ENCODE data around the gene NENF. TPM values are rescaled to one million over a fixed set of nuclear protein-coding genes. Genes with fewer than 3 reads are reported as not detected.
A peak's percentile ranks its signal among the peaks of the same experiment; 100 is the strongest.
"Not testable (repeated sequence)": the region's sequence is repeated elsewhere in the genome, so short reads cannot be mapped to it uniquely, and the experiment has no call there.

Gene NENF
- total RNA-seq: 10 to 100 TPM; 26.4 to 29.3 (median 28.9) TPM

DNA sequence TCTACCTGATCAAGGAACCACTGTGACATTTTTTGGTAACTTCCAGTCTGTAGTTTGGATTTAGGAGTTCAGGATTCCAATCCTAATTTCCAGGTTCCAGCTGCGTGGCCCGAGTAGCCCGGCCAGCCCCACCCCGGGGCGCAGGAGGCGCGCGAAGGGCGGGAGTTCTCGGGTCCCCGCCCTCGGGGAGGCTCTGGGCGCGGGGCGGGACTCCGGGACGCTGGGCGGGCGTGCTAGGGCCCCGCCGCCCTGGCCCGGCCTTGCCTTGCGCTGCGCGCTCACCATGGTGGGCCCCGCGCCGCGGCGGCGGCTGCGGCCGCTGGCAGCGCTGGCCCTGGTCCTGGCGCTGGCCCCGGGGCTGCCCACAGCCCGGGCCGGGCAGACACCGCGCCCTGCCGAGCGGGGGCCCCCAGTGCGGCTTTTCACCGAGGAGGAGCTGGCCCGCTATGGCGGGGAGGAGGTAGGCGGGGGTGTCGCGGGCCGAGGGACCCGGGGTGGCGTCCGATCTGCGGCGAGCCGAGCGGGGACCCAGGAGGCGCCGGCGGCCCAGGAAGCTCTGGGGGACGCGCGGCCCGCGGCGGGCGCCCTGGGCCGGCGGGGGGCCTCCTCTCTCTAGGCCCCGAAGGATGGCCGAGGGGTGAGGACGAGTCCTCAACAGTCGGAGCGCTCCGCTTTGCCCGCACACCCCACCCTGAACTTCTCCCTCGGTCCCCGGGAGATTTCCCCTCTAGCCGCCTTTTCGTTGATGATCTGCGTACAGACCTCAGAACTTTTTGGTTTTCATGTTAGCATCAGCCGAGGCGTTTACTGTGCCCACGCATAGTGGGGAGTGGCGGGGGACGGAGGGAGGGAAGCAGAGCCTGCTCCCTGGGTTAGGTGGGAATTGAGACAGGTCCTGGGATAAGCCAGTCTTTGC lies at the start of gene NENF:
TSS of gene NENF (plus strand) at position 260 of the 916 bp plus-strand sequence. CDS start at position 284, 24 bp downstream.
- DNase-seq (peak; percentile 65), ATAC-seq (peak; percentile 100)
- Mint-ChIP-seq H3K9me3 (no peaks in the 10 kb centered on the region), H3K27me3 (ENCODE audit: low read depth) (no peaks in the 10 kb centered on the region), H3K4me3 (peak within 1 kb of the TSS; percentile 76), H3K4me1 (ENCODE audit: low read depth) (peaks cover 22% of the 10 kb centered on the region), H3K36me3 (ENCODE audit: insufficient read depth) (no peaks in the 10 kb centered on the region)

GRCh38 chr1:212386029-212386428 lies 46.7 kb upstream of the NENF start:
- no peak for ATAC-seq
- peaks cover 2% of the 10 kb centered on the region for H3K4me1 Mint-ChIP-seq (ENCODE audit: low read depth)
- H3K27me3 Mint-ChIP-seq (ENCODE audit: low read depth): no peaks in the 10 kb centered on the region
- peaks cover 50% of the 10 kb centered on the region for H3K36me3 Mint-ChIP-seq (ENCODE audit: insufficient read depth)
- H3K4me3 Mint-ChIP-seq: no peak overlapping the region
- no peak for DNase-seq
- H3K9me3 Mint-ChIP-seq: peaks cover 5% of the 10 kb centered on the region

- no peak for ATAC-seq
- no peaks in the 10 kb centered on the region for H3K27me3 Mint-ChIP-seq (ENCODE audit: low read depth)
- H3K36me3 Mint-ChIP-seq (ENCODE audit: insufficient read depth): peaks cover 58% of the 10 kb centered on the region
Observed at GRCh38 chr1:212388985-212389716, 43.6 kb upstream of the NENF start.

GRCh38 chr1:212395678-212396437 lies 36.9 kb upstream of the NENF start:
- not testable (repeated sequence) for ATAC-seq; DNase-seq; H3K4me3 Mint-ChIP-seq; H3K4me1 Mint-ChIP-seq (ENCODE audit: low read depth); H3K27me3 Mint-ChIP-seq (ENCODE audit: low read depth)
- peaks cover 10% of the 10 kb centered on the region for H3K9me3 Mint-ChIP-seq
- peaks cover 40% of the 10 kb centered on the region for H3K36me3 Mint-ChIP-seq (ENCODE audit: insufficient read depth)

More at GRCh38 chr1:212388985-212389716, 43.6 kb upstream of the NENF start:
- peaks cover 8% of the 10 kb centered on the region for H3K4me1 Mint-ChIP-seq (ENCODE audit: low read depth)
- H3K9me3 Mint-ChIP-seq: peaks cover 10% of the 10 kb centered on the region
- no peak for DNase-seq
- H3K4me3 Mint-ChIP-seq: no peak overlapping the region

DNA sequence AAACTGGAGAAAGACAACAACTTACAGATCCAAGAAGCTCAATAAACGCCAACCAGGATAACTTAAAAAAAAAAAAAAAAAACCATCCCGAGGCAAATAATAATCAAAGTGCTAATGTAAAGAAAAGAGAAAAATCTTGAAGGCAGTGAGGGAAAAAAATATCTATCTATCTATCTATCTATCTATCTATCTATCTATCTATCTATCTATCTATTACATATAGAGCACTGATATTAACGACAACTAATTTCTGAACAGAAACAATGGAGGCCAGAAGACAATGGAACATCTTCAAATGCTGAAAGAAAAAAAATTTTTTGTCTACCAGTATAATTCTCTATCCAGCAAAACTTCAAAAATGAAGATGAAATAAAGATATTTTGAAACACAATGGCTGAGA lies 36.1 kb upstream of the NENF start:
- peaks cover 34% of the 10 kb centered on the region for H3K36me3 Mint-ChIP-seq (ENCODE audit: insufficient read depth)
- peaks cover 9% of the 10 kb centered on the region for H3K4me1 Mint-ChIP-seq (ENCODE audit: low read depth)
- ATAC-seq: no peak
- H3K9me3 Mint-ChIP-seq: peaks cover 8% of the 10 kb centered on the region
- DNase-seq: no peak
- no peaks in the 10 kb centered on the region for H3K27me3 Mint-ChIP-seq (ENCODE audit: low read depth)
- no peak overlapping the region for H3K4me3 Mint-ChIP-seq

- peaks cover 32% of the 10 kb centered on the region for H3K36me3 Mint-ChIP-seq (ENCODE audit: insufficient read depth)
Observed at GRCh38 chr1:212397171-212397570, 35.5 kb upstream of the NENF start.

GRCh38 chr1:212401042-212401441 lies 31.7 kb upstream of the NENF start:
- Mint-ChIP-seq H3K4me1 (ENCODE audit: low read depth) (peaks cover 7% of the 10 kb centered on the region), H3K9me3 (peaks cover 6% of the 10 kb centered on the region), H3K27me3 (ENCODE audit: low read depth) (no peaks in the 10 kb centered on the region), H3K4me3 (no peak overlapping the region), H3K36me3 (ENCODE audit: insufficient read depth) (peaks cover 39% of the 10 kb centered on the region)
- DNase-seq: no peak
- no peak for ATAC-seq

More at GRCh38 chr1:212397171-212397570, 35.5 kb upstream of the NENF start:
- no peak overlapping the region for H3K4me3 Mint-ChIP-seq
- no peak for DNase-seq
- ATAC-seq: no peak
- H3K9me3 Mint-ChIP-seq: peaks cover 6% of the 10 kb centered on the region
- H3K27me3 Mint-ChIP-seq (ENCODE audit: low read depth): no peaks in the 10 kb centered on the region
- H3K4me1 Mint-ChIP-seq (ENCODE audit: low read depth): peaks cover 10% of the 10 kb centered on the region

DNA sequence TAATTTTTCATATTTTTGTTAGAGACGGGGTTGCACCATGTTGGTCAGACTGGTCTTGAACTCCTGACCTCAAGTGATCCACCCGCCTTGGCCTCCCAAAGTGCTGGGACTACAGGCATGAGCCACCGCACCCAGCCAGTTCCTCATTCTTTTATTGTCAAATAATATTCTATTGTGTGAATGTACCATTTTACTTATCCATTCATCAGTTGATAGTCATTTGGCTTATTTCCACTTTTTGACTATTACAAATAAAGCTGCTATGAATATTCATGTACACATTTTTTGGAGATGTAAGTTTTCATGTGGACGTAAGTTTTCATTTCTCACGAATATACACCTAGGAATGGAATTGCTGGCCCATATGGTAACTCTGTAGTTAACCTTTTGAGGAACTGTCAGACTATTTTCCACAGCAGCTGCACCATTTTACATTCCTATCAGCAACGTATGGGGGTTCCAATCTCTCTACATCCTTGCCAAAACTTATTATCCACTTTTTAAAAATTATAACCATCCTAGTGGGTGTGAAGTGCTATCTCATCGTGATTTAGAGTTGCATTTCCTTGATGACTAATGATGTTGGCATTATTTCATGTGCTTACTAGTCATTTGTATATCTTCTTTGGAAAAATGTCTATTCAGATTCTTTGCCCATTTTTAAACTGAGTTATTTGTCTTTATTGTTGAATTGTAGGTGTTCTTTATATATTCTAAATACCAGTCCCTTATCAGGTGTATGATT lies 30.7 kb upstream of the NENF start:
- ATAC-seq (no peak), DNase-seq (no peak)
- no peak overlapping the region for H3K4me3 Mint-ChIP-seq
- H3K4me1 Mint-ChIP-seq (ENCODE audit: low read depth): peaks cover 7% of the 10 kb centered on the region
- H3K9me3 Mint-ChIP-seq: peaks cover 1% of the 10 kb centered on the region
- peaks cover 37% of the 10 kb centered on the region for H3K36me3 Mint-ChIP-seq (ENCODE audit: insufficient read depth)
- no peaks in the 10 kb centered on the region for H3K27me3 Mint-ChIP-seq (ENCODE audit: low read depth)

GRCh38 chr1:212402666-212403321 lies 29.9 kb upstream of the NENF start:
- H3K9me3 Mint-ChIP-seq: no peaks in the 10 kb centered on the region

GRCh38 chr1:212410231-212410820 lies 22.4 kb upstream of the NENF start:
- H3K36me3 Mint-ChIP-seq (ENCODE audit: insufficient read depth): peaks cover 29% of the 10 kb centered on the region

More at GRCh38 chr1:212402666-212403321, 29.9 kb upstream of the NENF start:
- no peaks in the 10 kb centered on the region for H3K27me3 Mint-ChIP-seq (ENCODE audit: low read depth)
- H3K36me3 Mint-ChIP-seq (ENCODE audit: insufficient read depth): peaks cover 36% of the 10 kb centered on the region
- H3K4me1 Mint-ChIP-seq (ENCODE audit: low read depth): peaks cover 7% of the 10 kb centered on the region
- H3K4me3 Mint-ChIP-seq: no peak overlapping the region
- no peak for ATAC-seq
- no peak for DNase-seq

GRCh38 chr1:212412374-212412773 lies 20.3 kb upstream of the NENF start:
- H3K4me1 Mint-ChIP-seq (ENCODE audit: low read depth): peaks cover 23% of the 10 kb centered on the region
- no peaks in the 10 kb centered on the region for H3K27me3 Mint-ChIP-seq (ENCODE audit: low read depth)
- peaks cover 23% of the 10 kb centered on the region for H3K36me3 Mint-ChIP-seq (ENCODE audit: insufficient read depth)
- DNase-seq (no peak), ATAC-seq (no peak)
- H3K4me3 Mint-ChIP-seq: peak overlapping the region; percentile 99
- no peaks in the 10 kb centered on the region for H3K9me3 Mint-ChIP-seq

More at GRCh38 chr1:212410231-212410820, 22.4 kb upstream of the NENF start:
- DNase-seq (no peak), ATAC-seq (no peak)
- Mint-ChIP-seq H3K27me3 (ENCODE audit: low read depth) (no peaks in the 10 kb centered on the region), H3K9me3 (no peaks in the 10 kb centered on the region), H3K4me1 (ENCODE audit: low read depth) (peaks cover 22% of the 10 kb centered on the region), H3K4me3 (no peak overlapping the region)

DNA sequence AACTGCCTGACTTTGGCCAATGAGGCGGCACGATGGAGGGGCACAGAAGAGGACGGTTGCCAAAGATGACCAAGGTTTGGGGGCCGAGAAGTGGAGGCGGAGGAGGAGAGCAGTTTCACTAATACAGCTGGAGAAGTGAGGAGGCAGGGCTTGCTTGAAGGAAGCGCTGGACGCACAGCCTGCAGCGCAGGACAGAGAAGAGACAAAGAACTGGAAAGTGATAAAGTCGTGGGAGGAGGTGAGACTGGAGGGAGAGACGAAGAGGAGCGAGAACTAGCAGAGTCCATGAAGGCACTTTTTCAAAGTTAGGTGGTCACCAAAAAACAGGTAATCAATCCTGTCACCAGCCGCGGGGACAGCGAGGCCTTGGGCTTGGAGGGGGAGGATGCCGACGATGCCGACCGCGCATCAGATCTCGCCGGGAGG lies 18.8 kb upstream of the NENF start:
- peaks cover 16% of the 10 kb centered on the region for H3K36me3 Mint-ChIP-seq (ENCODE audit: insufficient read depth)
- no peaks in the 10 kb centered on the region for H3K27me3 Mint-ChIP-seq (ENCODE audit: low read depth)
- ATAC-seq (peak in 1 of 2 donors; percentile 2), DNase-seq (no peak)
- H3K9me3 Mint-ChIP-seq: no peaks in the 10 kb centered on the region
- H3K4me3 Mint-ChIP-seq: peak overlapping the region; percentile 99
- peaks cover 23% of the 10 kb centered on the region for H3K4me1 Mint-ChIP-seq (ENCODE audit: low read depth)

All from activated T-cell treated with anti-CD3 and anti-CD28 coated beads, Interleukin-2, amount 50 U/mL, for 4 hours (primary cell).